HepG2 (cell line): Measurements from ENCODE around the gene FDXR. TPM values are rescaled to one million over a fixed set of nuclear protein-coding genes. Genes with fewer than 3 reads are reported as not detected.

ENCODE experiments used
- AHR ChIP-seq: IDR thresholded peaks from 2 replicates; pipeline ENCODE4 v1.6.1; 2018; ENCODE audit warnings: missing genetic modification reagents, missing compliant biosample characterization
- ARID4A ChIP-seq: sonication (generic); formaldehyde crosslinking; IDR thresholded peaks from 2 replicates; pipeline ENCODE4 v1.5.0; 2020; ENCODE audit warnings: mild to moderate bottlenecking, missing genetic modification reagents, borderline replicate concordance
- ELF1 ChIP-seq: sonication (generic); formaldehyde crosslinking; IDR thresholded peaks from 2 replicates; pipeline ENCODE4 v1.4.0; 2020; ENCODE audit warnings: missing genetic modification reagents
- GABPB1 ChIP-seq: IDR thresholded peaks from 2 replicates; pipeline ENCODE4 v1.6.1; 2016; ENCODE audit warnings: mild to moderate bottlenecking, missing genetic modification reagents, moderate library complexity, missing compliant biosample characterization
- JARID2 ChIP-seq: sonication (generic); formaldehyde crosslinking; IDR thresholded peaks from 2 replicates; pipeline ENCODE4 v1.8.1; 2023; ENCODE audit warnings: missing genetic modification reagents, inconsistent platforms; ENCODE audit not compliant: insufficient replicate concordance
- KDM5B ChIP-seq: sonication (generic); formaldehyde crosslinking; IDR thresholded peaks from 2 replicates; pipeline ENCODE4 v1.4.0; 2020; ENCODE audit warnings: missing genetic modification reagents, mild to moderate bottlenecking, borderline replicate concordance
- MLX ChIP-seq: IDR thresholded peaks from 2 replicates; pipeline ENCODE4 v1.6.1; 2016
- NFRKB ChIP-seq: fragments of 450-650 bp; IDR thresholded peaks from 2 replicates; pipeline ENCODE4 v1.6.1; 2017
- NRL ChIP-seq: sonication (generic); formaldehyde crosslinking; IDR thresholded peaks from 2 replicates; pipeline ENCODE4 v1.5.0; 2020; ENCODE audit warnings: missing genetic modification reagents, mild to moderate bottlenecking, moderate library complexity, borderline replicate concordance
- POGZ ChIP-seq: sonication (generic); formaldehyde crosslinking; IDR thresholded peaks from 2 replicates; pipeline ENCODE4 v1.4.0; 2020; ENCODE audit warnings: mild to moderate bottlenecking, missing genetic modification reagents
- REXO4 ChIP-seq: sonication (generic); formaldehyde crosslinking; IDR thresholded peaks from 2 replicates; pipeline ENCODE4 v1.8.0; 2022; ENCODE audit warnings: missing genetic modification reagents, mild to moderate bottlenecking, borderline replicate concordance
- TEAD3 ChIP-seq: optimal IDR thresholded peaks from 2 replicates; pipeline ENCODE3; 2016; ENCODE audit warnings: borderline replicate concordance
- TERF1 ChIP-seq: sonication (generic); formaldehyde crosslinking; IDR thresholded peaks from 2 replicates; pipeline ENCODE4 v1.8.0; 2022; ENCODE audit warnings: mild to moderate bottlenecking, missing genetic modification reagents, moderate library complexity
- ZBTB25 ChIP-seq: IDR thresholded peaks from 2 replicates; pipeline ENCODE4 v1.6.1; 2018; ENCODE audit warnings: missing genetic modification reagents
- ZKSCAN1 ChIP-seq: fragments of 150-350 bp; IDR thresholded peaks from 2 replicates; pipeline ENCODE4 v1.6.1; 2014; ENCODE audit warnings: low read length
- ZNF263 ChIP-seq: sonication (generic); formaldehyde crosslinking; IDR thresholded peaks from 2 replicates; pipeline ENCODE4 v1.4.0; 2020; ENCODE audit warnings: missing genetic modification reagents
- ZNF264 ChIP-seq: sonication (generic); formaldehyde crosslinking; IDR thresholded peaks from 2 replicates; pipeline ENCODE4 v1.4.0; 2020; ENCODE audit warnings: missing genetic modification reagents
- ZNF33A ChIP-seq: sonication (generic); formaldehyde crosslinking; IDR thresholded peaks from 2 replicates; pipeline ENCODE4 v1.5.1; 2020; ENCODE audit warnings: missing genetic modification reagents, mild to moderate bottlenecking, moderate library complexity, borderline replicate concordance
- ZNF614 ChIP-seq: IDR thresholded peaks from 2 replicates; pipeline ENCODE4 v1.6.1; 2018; ENCODE audit warnings: missing biosample characterization, missing genetic modification reagents, inconsistent platforms, borderline replicate concordance
- polyA plus RNA-seq, 8 experiments: library from polyadenylated mRNA; depleted of rRNA in 3 of 8; stranded (reverse) in 7 of 8; unstranded in 1 of 8; fragments of >200 nt; fragmentation: Illumina TruSeq in 4 of 8; extraction: Trizol in 4 of 8; gene quantifications; 2 replicates each; pipeline versions ENCODE4 v1.2.1 to v1.2.3, GENCODE V29; 2011 to 2016; ENCODE audit warnings: low read depth in 4 of 8, missing spikeins in 1 of 8, mixed read lengths in 1 of 8; ENCODE audit not compliant: insufficient read depth in 1 of 8
- total RNA-seq, 5 experiments: library from RNA; depleted of rRNA; stranded (reverse); fragments of >200 nt; fragmentation: Illumina TruSeq; extraction: Trizol; gene quantifications; 2 replicates each; pipeline ENCODE4 v1.2.3, GENCODE V29; 2016; ENCODE audit warnings: low read depth in 1 of 5
- TF ChIP-seq, protein P1 (sequence below): sonication (generic); formaldehyde crosslinking; IDR thresholded peaks from 2 replicates; pipeline ENCODE4 v1.8.0; 2022; ENCODE audit warnings: mild to moderate bottlenecking, missing genetic modification reagents; ENCODE audit not compliant: insufficient replicate concordance

The FDXR gene
- total and polyA plus RNA-seq, 2 of the 13 experiments (the other 11 are each of a cell fraction or from before 2014, with no cell fraction given) = 23.4 to 116 TPM

DNA sequence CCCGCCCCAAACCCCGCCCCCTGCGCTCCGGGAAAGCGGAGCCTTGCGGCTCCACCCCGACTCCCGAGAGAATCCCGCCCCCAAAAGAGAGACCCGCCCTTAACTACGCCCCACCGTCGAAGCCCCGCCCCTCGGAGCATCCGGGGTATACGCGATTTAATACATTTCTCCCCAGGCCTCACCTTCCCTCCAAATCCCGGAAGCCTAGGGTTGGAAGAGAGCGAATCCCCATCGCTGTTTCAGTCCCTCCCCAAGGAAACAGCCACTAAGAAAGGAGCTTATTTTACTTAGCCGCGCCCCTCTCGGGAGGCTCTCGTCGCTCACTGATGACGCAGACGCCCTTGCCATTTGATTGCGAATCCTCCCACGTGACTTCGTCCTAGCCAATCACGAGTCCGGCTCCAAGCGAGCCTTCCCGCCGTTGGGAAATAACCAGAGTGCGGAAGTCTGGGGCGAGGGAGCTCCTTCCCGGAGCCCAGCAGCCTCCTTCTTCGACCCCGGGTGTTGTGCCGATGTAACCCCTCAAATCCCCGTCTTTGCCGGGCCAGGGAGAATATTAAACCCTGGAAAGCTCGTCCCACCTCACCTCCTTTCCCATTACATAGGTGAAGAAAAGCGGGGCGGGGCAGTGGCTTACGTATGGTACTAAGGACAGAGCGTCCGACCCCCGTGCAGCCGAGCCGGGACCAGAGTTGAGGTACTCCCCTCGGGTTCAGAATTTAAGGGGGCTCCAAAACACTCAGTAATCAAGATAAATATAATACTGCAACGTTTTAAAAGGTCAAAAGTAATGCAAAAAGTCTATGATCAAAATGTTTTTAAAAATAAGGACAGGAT is 461 bp upstream of the FDXR start (continued):
- TF ChIP-seq TERF1 (CRISPR knock-in tag) (no peak), ZNF33A (CRISPR knock-in tag) (0 out of 2 replicates have a peak, but pooled peaks have one; percentile 17), ZBTB25 (CRISPR knock-in tag) (0 out of 2 replicates have a peak, but pooled peaks have one; percentile 47), JARID2 (CRISPR knock-in tag) (peak; percentile 81), KDM5B (CRISPR knock-in tag) (peak; percentile 54; the same call in 1 of the 2 replicates), ZKSCAN1 (no peak; the same call in 1 of the 2 replicates), GABPB1 (CRISPR knock-in tag) (peak; percentile 79), NFRKB (no peak), NRL (peak; percentile 4; the same call in 1 of the 2 replicates), MLX (CRISPR knock-in tag) (peak; percentile 60), ZNF264 (no peak), AHR (peak; percentile 71), ARID4A (CRISPR knock-in tag) (peak; percentile 88; the same call in 1 of the 2 replicates), POGZ (peak; percentile 92), REXO4 (CRISPR knock-in tag) (no peak), TEAD3 (CRISPR knock-in tag) (peak; percentile 72), ELF1 (CRISPR knock-in tag) (peak; percentile 99), ZNF614 (no peak; the same call in 1 of the 2 replicates), ZNF263 (CRISPR knock-in tag) (no peak; the same call in 1 of the 2 replicates)
- TF ChIP-seq, protein P1, sequence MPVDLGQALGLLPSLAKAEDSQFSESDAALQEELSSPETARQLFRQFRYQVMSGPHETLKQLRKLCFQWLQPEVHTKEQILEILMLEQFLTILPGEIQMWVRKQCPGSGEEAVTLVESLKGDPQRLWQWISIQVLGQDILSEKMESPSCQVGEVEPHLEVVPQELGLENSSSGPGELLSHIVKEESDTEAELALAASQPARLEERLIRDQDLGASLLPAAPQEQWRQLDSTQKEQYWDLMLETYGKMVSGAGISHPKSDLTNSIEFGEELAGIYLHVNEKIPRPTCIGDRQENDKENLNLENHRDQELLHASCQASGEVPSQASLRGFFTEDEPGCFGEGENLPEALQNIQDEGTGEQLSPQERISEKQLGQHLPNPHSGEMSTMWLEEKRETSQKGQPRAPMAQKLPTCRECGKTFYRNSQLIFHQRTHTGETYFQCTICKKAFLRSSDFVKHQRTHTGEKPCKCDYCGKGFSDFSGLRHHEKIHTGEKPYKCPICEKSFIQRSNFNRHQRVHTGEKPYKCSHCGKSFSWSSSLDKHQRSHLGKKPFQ = no peak
